Measurements from ENCODE around the gene FOXE3.

FOXE3 gene

GRCh38 chr1:47403321-47403910, 12.7 kb upstream of the FOXE3 start:
- in situ Hi-C loops (cut with MboI; ENCODE audit: low sequenced_read_pairs), result loop anchor here (25.0 kb wide), 1 partner anchor 309 kb away; no protein-coding TSS in a partner anchor

GRCh38 chr1:47405697-47406096, 10.4 kb upstream of the FOXE3 start:
- in situ Hi-C loops (cut with MboI; ENCODE audit: low sequenced_read_pairs), result loop anchor here (25.0 kb wide), 1 partner anchor 307 kb away; no protein-coding TSS in a partner anchor

- in situ Hi-C loops (cut with MboI; ENCODE audit: low sequenced_read_pairs), result loop anchor here (25.0 kb wide), 1 partner anchor 305 kb away; no protein-coding TSS in a partner anchor
Observed at GRCh38 chr1:47406966-47407365, 9.1 kb upstream of the FOXE3 start.

GRCh38 chr1:47407481-47407880, 8.6 kb upstream of the FOXE3 start:
- in situ Hi-C loops (cut with MboI; ENCODE audit: low sequenced_read_pairs), result loop anchor here (25.0 kb wide), 1 partner anchor 305 kb away; no protein-coding TSS in a partner anchor

GRCh38 chr1:47409311-47410067, 6.6 kb upstream of the FOXE3 start:
- in situ Hi-C loops (cut with MboI; ENCODE audit: low sequenced_read_pairs), result loop anchor here (25.0 kb wide), 1 partner anchor 303 kb away; no protein-coding TSS in a partner anchor

- in situ Hi-C loops (cut with MboI; ENCODE audit: low sequenced_read_pairs), result loop anchor here (25.0 kb wide), 1 partner anchor 302 kb away; no protein-coding TSS in a partner anchor
Observed at GRCh38 chr1:47410068-47410455, 6.0 kb upstream of the FOXE3 start.

- in situ Hi-C loops (cut with MboI; ENCODE audit: low sequenced_read_pairs), result loop anchor here (25.0 kb wide), 1 partner anchor 301 kb away; no protein-coding TSS in a partner anchor
Observed at GRCh38 chr1:47411436-47411835, 4.6 kb upstream of the FOXE3 start.

- in situ Hi-C loops (cut with MboI; ENCODE audit: low sequenced_read_pairs), result loop anchor here (25.0 kb wide), 1 partner anchor 300 kb away; no protein-coding TSS in a partner anchor
Observed at GRCh38 chr1:47412437-47412836, 3.6 kb upstream of the FOXE3 start.

GRCh38 chr1:47416319-47417169, 459 bp downstream of the FOXE3 start:
- in situ Hi-C loops (cut with MboI; ENCODE audit: low sequenced_read_pairs), result loop anchor here (25.0 kb wide), 1 partner anchor 296 kb away; no protein-coding TSS in a partner anchor

- in situ Hi-C loops (cut with MboI; ENCODE audit: low sequenced_read_pairs), result loop anchor here (25.0 kb wide), 1 partner anchor 295 kb away; no protein-coding TSS in a partner anchor
Observed at GRCh38 chr1:47417170-47418044, 1.3 kb downstream of the FOXE3 start.

- in situ Hi-C loops (cut with MboI; ENCODE audit: low sequenced_read_pairs), result loop anchor here (25.0 kb wide), 1 partner anchor 294 kb away; no protein-coding TSS in a partner anchor
Observed at GRCh38 chr1:47418122-47418521, 2.0 kb downstream of the FOXE3 start.

- in situ Hi-C loops (cut with MboI; ENCODE audit: low sequenced_read_pairs), result loop anchor here (25.0 kb wide), 1 partner anchor 293 kb away; no protein-coding TSS in a partner anchor
Observed at GRCh38 chr1:47418681-47419325, 2.7 kb downstream of the FOXE3 start.

- in situ Hi-C loops (cut with MboI; ENCODE audit: low sequenced_read_pairs), result loop anchor here (25.0 kb wide), 1 partner anchor 292 kb away; no protein-coding TSS in a partner anchor
Observed at GRCh38 chr1:47420547-47420946, 4.5 kb downstream of the FOXE3 start.

- in situ Hi-C loops (cut with MboI; ENCODE audit: low sequenced_read_pairs), result loop anchor here (25.0 kb wide), 1 partner anchor 288 kb away; no protein-coding TSS in a partner anchor
Observed at GRCh38 chr1:47423872-47424271, 7.8 kb downstream of the FOXE3 start.

- in situ Hi-C loops (cut with MboI; ENCODE audit: low sequenced_read_pairs), result loop anchor here (25.0 kb wide), 1 partner anchor 288 kb away; no protein-coding TSS in a partner anchor
Observed at GRCh38 chr1:47424336-47424982, 8.4 kb downstream of the FOXE3 start.

- in situ Hi-C loops (cut with MboI; ENCODE audit: low sequenced_read_pairs), result no loop called here
Observed at GRCh38 chr1:47431534-47431933, 15.4 kb downstream of the FOXE3 start.

GRCh38 chr1:47432071-47433036, 16.3 kb downstream of the FOXE3 start:
- in situ Hi-C loops (cut with MboI; ENCODE audit: low sequenced_read_pairs), result no loop called here

Data from HL-60/S4 (cell line).